Ammon's horn (tissue), 1 donor: ENCODE measurements around the gene SPTBN1.

Experiments used
- DNase-seq: peaks from one replicate; pipeline ENCODE4 v3.0.0-alpha.2; 2016; ENCODE audit warnings: low spot score

SPTBN1 gene

GRCh38 chr2:54610700-54611099, 154.6 kb downstream of the SPTBN1 start:
- no peak for DNase-seq

- no peak for DNase-seq
Measured at GRCh38 chr2:54611830-54612545, 155.9 kb downstream of the SPTBN1 start.

GRCh38 chr2:54613386-54613785, 157.3 kb downstream of the SPTBN1 start:
- DNase-seq, result no peak

DNA sequence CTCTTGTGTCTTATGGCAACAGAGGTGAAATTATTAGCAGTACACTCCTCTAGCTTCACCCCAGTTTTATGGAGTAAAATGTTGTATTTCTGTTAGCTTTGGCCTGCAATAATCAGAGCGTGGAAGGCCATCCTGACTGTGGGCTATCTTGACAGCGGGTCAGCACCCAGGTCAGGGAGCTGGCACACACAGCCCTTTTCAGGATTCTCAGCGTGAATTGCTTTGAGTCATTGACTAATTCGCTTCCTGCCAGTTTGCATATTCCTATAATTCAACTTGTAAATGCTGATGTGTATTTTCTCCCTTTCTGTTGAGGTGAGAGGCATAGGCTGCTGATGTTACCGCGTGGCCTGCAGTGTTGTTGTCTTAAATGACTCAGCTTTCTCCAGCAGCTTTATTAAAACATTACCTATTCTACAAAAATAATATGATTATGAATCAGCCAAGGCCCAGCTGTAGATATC, 157.7 kb downstream of the SPTBN1 start:
- no peak for DNase-seq

- DNase-seq, result no peak
Measured at GRCh38 chr2:54614819-54615218, 158.7 kb downstream of the SPTBN1 start.

- DNase-seq, result no peak
Measured at GRCh38 chr2:54615832-54616534, 159.9 kb downstream of the SPTBN1 start.

DNA sequence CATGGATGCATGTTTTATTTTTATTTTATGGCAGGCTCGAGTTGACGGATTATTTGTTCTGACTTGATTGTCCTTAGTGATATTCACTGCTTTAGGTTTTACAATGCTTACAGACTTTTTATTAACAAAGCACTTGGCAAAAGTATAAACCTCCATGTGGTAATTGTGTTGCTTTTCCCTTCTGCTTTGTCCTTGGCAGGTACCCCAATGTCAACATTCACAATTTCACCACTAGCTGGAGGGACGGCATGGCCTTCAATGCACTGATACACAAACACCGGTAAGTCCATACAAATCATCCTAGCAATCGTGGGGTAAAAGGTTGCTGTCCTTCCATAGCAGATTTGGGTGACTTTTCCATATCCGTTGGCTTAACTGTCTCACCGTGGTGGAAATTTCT, 161.3 kb downstream of the SPTBN1 start:
- DNase-seq, result no peak

DNA sequence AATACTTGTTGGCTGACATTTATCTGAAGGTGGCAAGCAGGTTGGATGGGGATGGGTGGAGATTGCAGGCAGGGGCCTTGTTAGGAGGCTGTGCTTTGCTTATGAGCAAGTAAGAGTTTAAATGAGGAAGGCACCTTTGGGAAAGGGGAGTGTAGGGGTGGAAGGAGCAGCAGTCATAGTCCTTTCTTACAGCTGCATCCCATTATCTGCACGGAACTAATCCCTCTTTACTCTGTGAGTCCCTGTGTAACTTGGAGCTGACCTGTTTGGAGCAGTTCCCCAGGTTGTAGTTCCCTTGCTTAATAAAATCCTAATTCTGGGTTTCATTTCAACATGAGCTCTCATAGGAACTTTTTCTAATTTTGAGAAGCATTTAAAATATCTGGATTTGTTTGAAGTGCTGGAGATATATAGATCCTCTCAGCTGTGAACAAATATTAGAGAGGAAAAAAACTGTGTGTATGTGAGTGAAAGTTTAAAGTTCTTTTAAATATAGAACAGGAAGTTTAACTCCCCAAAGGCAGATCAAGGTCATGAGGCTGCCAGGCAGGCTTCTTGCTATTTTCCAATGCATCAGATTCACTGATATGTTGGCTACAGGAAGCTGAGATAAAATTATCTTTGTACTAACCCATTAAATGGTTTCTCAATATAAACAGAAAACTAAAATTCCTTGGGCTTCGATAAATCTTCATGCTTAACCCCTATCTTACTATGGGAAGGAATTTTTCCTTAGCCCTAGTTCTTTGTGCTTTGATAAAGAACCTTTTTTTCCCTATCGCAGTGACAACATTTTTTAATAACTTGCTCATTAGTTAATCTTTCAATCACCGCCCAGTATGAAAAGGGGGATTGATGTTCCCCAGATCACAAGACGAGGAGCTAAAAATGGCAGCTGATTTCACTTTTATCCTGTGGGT, 162.8 kb downstream of the SPTBN1 start:
- DNase-seq, result no peak

- no peak for DNase-seq
Measured at GRCh38 chr2:54619660-54620231, 163.6 kb downstream of the SPTBN1 start.

DNA sequence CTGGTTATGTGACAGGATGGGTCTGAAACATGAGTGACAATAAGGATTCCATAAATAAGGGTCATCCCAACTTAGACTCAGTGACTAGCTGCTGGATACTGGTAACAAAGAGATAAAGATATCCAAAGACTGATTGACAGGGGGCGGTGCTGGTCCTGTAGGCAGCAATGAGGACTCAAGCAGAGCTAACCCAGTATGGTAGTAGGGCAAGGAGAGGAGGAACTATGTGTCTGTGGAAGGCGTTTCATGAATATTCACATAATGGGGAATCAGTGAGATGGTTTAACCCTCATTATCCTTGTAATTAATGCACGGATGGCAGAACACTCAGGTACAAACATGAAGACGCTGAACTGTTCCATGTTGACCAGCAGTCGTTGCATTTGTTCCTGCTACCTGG, 164.8 kb downstream of the SPTBN1 start:
- no peak for DNase-seq

DNA sequence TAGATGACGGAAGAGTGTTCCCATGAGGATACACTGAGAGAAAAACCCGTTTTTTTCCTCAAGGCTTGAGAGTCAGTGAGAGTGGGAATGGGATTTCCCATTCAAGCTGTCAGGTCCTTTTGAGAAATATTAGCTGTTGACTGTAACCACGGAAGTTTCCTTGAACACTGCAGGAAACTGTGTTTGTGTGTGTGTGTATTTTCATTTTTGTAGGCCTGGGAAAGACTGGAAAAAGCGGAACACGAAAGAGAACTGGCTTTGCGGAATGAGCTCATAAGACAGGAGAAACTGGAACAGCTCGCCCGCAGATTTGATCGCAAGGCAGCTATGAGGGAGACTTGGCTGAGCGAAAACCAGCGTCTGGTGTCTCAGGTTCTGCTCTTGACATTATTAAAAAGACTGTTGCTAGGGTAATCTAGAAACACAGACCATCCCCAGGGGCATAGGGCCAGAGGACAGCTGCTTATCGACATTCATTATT, 168.5 kb downstream of the SPTBN1 start:
- DNase-seq, result no peak

DNA sequence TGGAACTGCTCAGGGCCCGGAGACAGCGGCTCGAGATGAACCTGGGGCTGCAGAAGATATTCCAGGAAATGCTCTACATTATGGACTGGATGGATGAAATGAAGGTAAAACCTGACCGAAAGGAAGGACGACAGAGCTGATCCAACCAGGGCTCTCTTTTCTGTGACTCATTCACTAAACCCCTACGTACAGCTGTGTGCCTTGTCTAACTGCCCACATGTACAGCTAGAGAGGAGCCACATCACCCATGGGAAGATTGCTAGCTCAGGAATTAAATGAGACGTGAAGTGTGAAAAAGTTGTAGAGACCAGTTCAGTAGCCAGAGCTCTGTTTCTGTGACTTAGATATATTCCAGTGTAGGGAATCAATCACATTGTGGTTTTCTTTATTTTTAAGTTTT, 170.0 kb downstream of the SPTBN1 start:
- no peak for DNase-seq

- DNase-seq, result no peak
Measured at GRCh38 chr2:54626884-54627283, 170.8 kb downstream of the SPTBN1 start.

- DNase-seq, result no peak
Measured at GRCh38 chr2:54627973-54628372, 171.8 kb downstream of the SPTBN1 start.

- no peak for DNase-seq
Measured at GRCh38 chr2:54628418-54628817, 172.3 kb downstream of the SPTBN1 start.

- DNase-seq, result no peak
Measured at GRCh38 chr2:54628957-54629356, 172.8 kb downstream of the SPTBN1 start.

- DNase-seq, result no peak
Measured at GRCh38 chr2:54629390-54629789, 173.3 kb downstream of the SPTBN1 start.

DNA sequence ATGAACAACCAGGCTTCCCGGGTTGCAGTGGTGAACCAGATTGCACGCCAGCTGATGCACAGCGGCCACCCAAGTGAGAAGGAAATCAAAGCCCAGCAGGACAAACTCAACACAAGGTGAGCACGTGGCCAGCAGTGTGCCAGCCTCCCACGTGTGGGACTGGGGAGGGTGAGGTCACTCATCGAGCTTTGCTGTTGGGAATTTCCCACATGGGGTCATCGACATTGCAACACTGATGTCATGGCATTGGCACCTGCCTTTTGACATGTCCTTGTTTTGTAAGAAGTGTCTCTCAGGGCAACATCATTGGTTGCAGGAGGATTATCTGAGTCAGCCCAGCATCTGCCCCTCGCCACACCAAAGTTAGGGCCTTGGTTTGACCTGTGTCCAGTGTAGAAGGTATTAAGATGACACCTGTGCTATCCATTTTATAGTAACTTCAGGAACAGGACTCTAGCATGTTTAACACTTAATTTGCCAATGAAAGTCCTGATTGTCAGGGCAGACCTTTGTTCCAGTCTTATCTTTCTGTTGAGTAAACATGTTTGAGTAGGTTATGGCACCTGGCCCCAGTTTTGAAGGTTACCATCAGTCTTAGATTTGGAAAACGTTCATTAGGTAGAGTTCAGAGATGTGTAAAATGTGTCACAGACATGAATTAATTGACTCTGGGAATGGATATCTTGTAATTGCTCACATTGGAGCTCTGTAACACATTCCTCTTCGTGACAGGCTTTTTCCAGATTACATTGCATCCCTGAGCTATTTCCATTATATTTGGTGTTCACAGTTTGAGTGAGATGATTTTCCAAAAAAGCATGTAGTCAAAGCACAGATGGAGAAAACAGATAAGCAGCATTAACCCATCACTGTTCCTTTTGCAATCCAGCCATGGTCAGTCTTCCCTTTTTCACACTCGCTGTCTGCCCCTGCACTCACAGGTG, 174.1 kb downstream of the SPTBN1 start:
- no peak for DNase-seq

GRCh38 chr2:54630858-54631497, 174.9 kb downstream of the SPTBN1 start:
- DNase-seq, result no peak

GRCh38 chr2:54631755-54632154, 175.6 kb downstream of the SPTBN1 start:
- no peak for DNase-seq
